ENCODE results near the gene PBRM1. TPM values are rescaled to one million over a fixed set of nuclear protein-coding genes. Genes with fewer than 3 reads are reported as not detected.
A peak's percentile ranks its signal among the peaks of the same experiment; 100 is the strongest.

Gene PBRM1
- polyA plus RNA-seq, 1 donor: 37.5 TPM

- WGBS (ENCODE audit: insufficient coverage, low lambda C conversion rate): no CpG with 5 or more reads among the region's 27 CpGs
- H3K27ac ChIP-seq (ENCODE audit: low read length): no peak overlapping the region
- DNase-seq: no peak
- no peaks in the 10 kb centered on the region for H3K36me3 ChIP-seq (ENCODE audit: control insufficient read depth, insufficient read depth, low read length)
- no peak overlapping the region for H3K4me3 ChIP-seq (ENCODE audit: low read length)
- H3K9me3 ChIP-seq (ENCODE audit: control insufficient read depth, low read depth, low read length): no peaks in the 10 kb centered on the region
- H3K4me1 ChIP-seq (ENCODE audit: control insufficient read depth, insufficient read depth, low read length): no peaks in the 10 kb centered on the region
- no peaks in the 10 kb centered on the region for H3K27me3 ChIP-seq (ENCODE audit: control insufficient read depth, insufficient read depth, low read length)
Measured at GRCh38 chr3:52506266-52506966, 179.3 kb downstream of the PBRM1 start.

DNA sequence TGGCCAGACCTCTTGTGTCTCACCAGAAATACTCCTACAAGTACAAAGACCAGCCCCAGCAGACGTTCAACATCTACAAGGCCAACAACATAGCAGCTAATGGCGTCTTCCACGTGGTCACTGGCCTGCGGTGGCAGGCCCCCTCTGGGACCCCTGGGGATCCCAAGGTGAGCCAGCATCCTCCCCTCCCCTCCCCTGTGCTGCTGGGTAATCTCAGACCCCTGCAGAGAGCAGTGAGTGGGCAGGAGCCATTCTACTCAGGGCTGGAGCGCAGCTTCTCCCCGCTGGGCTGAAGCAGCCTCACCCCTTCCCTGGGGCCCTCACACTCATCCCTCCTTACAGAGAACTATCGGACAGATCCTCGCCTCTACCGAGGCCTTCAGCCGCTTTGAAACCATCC is 180.7 kb downstream of the PBRM1 start:
- Histone ChIP-seq H3K27ac (ENCODE audit: low read length) (no peak overlapping the region), H3K36me3 (ENCODE audit: control insufficient read depth, insufficient read depth, low read length) (no peaks in the 10 kb centered on the region), H3K4me1 (ENCODE audit: control insufficient read depth, insufficient read depth, low read length) (no peaks in the 10 kb centered on the region), H3K27me3 (ENCODE audit: control insufficient read depth, insufficient read depth, low read length) (no peaks in the 10 kb centered on the region), H3K4me3 (ENCODE audit: low read length) (no peak overlapping the region), H3K9me3 (ENCODE audit: control insufficient read depth, low read depth, low read length) (no peaks in the 10 kb centered on the region)
- no CpG with 5 or more reads among the region's 10 CpGs for WGBS (ENCODE audit: insufficient coverage, low lambda C conversion rate)
- no peak for DNase-seq

- no peaks in the 10 kb centered on the region for H3K4me1 ChIP-seq (ENCODE audit: control insufficient read depth, insufficient read depth, low read length)
- no peak overlapping the region for H3K27ac ChIP-seq (ENCODE audit: low read length)
- no peaks in the 10 kb centered on the region for H3K27me3 ChIP-seq (ENCODE audit: control insufficient read depth, insufficient read depth, low read length)
- DNase-seq: no peak
- H3K9me3 ChIP-seq (ENCODE audit: control insufficient read depth, low read depth, low read length): no peaks in the 10 kb centered on the region
- H3K36me3 ChIP-seq (ENCODE audit: control insufficient read depth, insufficient read depth, low read length): no peaks in the 10 kb centered on the region
- no peak overlapping the region for H3K4me3 ChIP-seq (ENCODE audit: low read length)
- no CpG with 5 or more reads among the region's 23 CpGs for WGBS (ENCODE audit: insufficient coverage, low lambda C conversion rate)
Measured at GRCh38 chr3:52503788-52504424, 181.8 kb downstream of the PBRM1 start.

DNA sequence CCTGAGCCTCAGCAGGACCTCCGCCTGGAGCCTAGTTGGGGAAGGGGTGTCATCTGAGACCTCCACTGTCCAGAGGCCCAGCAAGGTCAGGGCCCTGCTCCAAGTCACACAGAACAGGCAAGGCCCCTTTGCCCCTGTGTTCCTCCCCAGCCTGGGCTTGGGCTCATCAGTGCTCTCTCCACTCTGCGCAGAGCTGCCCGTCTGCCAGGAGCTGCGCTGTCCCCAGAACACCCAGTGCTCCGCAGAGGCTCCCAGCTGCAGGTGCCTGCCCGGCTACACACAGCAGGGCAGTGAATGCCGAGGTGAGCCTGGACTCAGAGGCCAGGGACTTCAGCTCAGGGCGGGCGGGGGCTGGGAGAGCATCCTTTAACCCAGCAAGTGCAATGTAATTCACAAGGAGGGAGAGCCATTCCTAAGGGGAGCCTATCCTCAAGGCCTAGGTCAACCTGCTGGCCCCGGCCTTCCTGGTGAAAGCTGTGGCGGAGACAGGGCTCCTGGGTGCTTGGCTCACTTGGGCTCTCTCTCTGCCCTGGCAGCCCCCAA is 182.8 kb downstream of the PBRM1 start:
- H3K4me1 ChIP-seq (ENCODE audit: control insufficient read depth, insufficient read depth, low read length): no peaks in the 10 kb centered on the region
- no peaks in the 10 kb centered on the region for H3K27me3 ChIP-seq (ENCODE audit: control insufficient read depth, insufficient read depth, low read length)
- no CpG with 5 or more reads among the region's 11 CpGs for WGBS (ENCODE audit: insufficient coverage, low lambda C conversion rate)
- H3K4me3 ChIP-seq (ENCODE audit: low read length): no peak overlapping the region
- no peaks in the 10 kb centered on the region for H3K36me3 ChIP-seq (ENCODE audit: control insufficient read depth, insufficient read depth, low read length)
- no peak overlapping the region for H3K27ac ChIP-seq (ENCODE audit: low read length)
- DNase-seq: no peak
- no peaks in the 10 kb centered on the region for H3K9me3 ChIP-seq (ENCODE audit: control insufficient read depth, low read depth, low read length)

GRCh38 chr3:52502001-52502400 is 183.7 kb downstream of the PBRM1 start:
- no peak for DNase-seq
- WGBS (ENCODE audit: insufficient coverage, low lambda C conversion rate): no CpG with 5 or more reads among the region's 11 CpGs
- Histone ChIP-seq H3K27me3 (ENCODE audit: control insufficient read depth, insufficient read depth, low read length) (no peaks in the 10 kb centered on the region), H3K36me3 (ENCODE audit: control insufficient read depth, insufficient read depth, low read length) (no peaks in the 10 kb centered on the region), H3K4me3 (ENCODE audit: low read length) (no peak overlapping the region), H3K9me3 (ENCODE audit: control insufficient read depth, low read depth, low read length) (no peaks in the 10 kb centered on the region), H3K27ac (ENCODE audit: low read length) (no peak overlapping the region), H3K4me1 (ENCODE audit: control insufficient read depth, insufficient read depth, low read length) (no peaks in the 10 kb centered on the region)

DNA sequence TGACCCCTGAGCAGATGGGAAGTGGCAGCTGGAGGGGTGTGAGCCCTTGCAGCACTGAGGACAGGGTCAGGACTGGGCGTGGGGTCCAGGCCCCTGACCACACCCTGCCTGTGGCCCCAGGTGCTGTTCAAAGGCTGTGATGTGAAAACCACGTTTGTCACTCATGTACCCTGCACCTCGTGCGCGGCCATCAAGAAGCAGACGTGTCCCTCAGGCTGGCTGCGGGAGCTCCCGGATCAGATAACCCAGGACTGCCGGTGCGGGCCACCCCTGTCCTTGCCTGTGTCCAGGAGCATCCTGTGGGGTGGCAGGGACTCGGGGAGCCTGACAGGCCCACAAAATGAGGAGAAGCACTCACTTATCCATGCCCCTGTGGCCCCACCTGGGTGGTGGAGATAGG is 184.7 kb downstream of the PBRM1 start:
- WGBS (ENCODE audit: insufficient coverage, low lambda C conversion rate): no CpG with 5 or more reads among the region's 11 CpGs
- Histone ChIP-seq H3K4me3 (ENCODE audit: low read length) (no peak overlapping the region), H3K36me3 (ENCODE audit: control insufficient read depth, insufficient read depth, low read length) (no peaks in the 10 kb centered on the region), H3K9me3 (ENCODE audit: control insufficient read depth, low read depth, low read length) (no peaks in the 10 kb centered on the region), H3K27ac (ENCODE audit: low read length) (no peak overlapping the region), H3K4me1 (ENCODE audit: control insufficient read depth, insufficient read depth, low read length) (no peaks in the 10 kb centered on the region), H3K27me3 (ENCODE audit: control insufficient read depth, insufficient read depth, low read length) (no peaks in the 10 kb centered on the region)
- no peak for DNase-seq

GRCh38 chr3:52498137-52499054 is 187.3 kb downstream of the PBRM1 start:
- Histone ChIP-seq H3K27me3 (ENCODE audit: control insufficient read depth, insufficient read depth, low read length) (no peaks in the 10 kb centered on the region), H3K9me3 (ENCODE audit: control insufficient read depth, low read depth, low read length) (no peaks in the 10 kb centered on the region), H3K27ac (ENCODE audit: low read length) (no peak overlapping the region), H3K36me3 (ENCODE audit: control insufficient read depth, insufficient read depth, low read length) (peaks cover 2% of the 10 kb centered on the region), H3K4me1 (ENCODE audit: control insufficient read depth, insufficient read depth, low read length) (no peaks in the 10 kb centered on the region), H3K4me3 (ENCODE audit: low read length) (no peak overlapping the region)
- no peak for DNase-seq
- WGBS (ENCODE audit: insufficient coverage, low lambda C conversion rate): no CpG with 5 or more reads among the region's 24 CpGs

GRCh38 chr3:52495777-52496602 is 189.7 kb downstream of the PBRM1 start:
- H3K9me3 ChIP-seq (ENCODE audit: control insufficient read depth, low read depth, low read length): no peaks in the 10 kb centered on the region
- H3K27ac ChIP-seq (ENCODE audit: low read length): no peak overlapping the region
- no peaks in the 10 kb centered on the region for H3K27me3 ChIP-seq (ENCODE audit: control insufficient read depth, insufficient read depth, low read length)
- H3K4me3 ChIP-seq (ENCODE audit: low read length): peak overlapping the region; percentile 16
- WGBS (ENCODE audit: insufficient coverage, low lambda C conversion rate): no CpG with 5 or more reads among the region's 16 CpGs
- DNase-seq: no peak
- H3K36me3 ChIP-seq (ENCODE audit: control insufficient read depth, insufficient read depth, low read length): peaks cover 26% of the 10 kb centered on the region
- no peaks in the 10 kb centered on the region for H3K4me1 ChIP-seq (ENCODE audit: control insufficient read depth, insufficient read depth, low read length)
